ENCODE measurements around the gene FAF1. TPM values are rescaled to one million over a fixed set of nuclear protein-coding genes. Genes with fewer than 3 reads are reported as not detected.
"Not testable (repeated sequence)": the region's sequence is repeated elsewhere in the genome, so short reads cannot be mapped to it uniquely, and the experiment has no call there.

Gene FAF1
- total RNA-seq, 1 donor from 2014 or later, result 54.7 TPM

DNA sequence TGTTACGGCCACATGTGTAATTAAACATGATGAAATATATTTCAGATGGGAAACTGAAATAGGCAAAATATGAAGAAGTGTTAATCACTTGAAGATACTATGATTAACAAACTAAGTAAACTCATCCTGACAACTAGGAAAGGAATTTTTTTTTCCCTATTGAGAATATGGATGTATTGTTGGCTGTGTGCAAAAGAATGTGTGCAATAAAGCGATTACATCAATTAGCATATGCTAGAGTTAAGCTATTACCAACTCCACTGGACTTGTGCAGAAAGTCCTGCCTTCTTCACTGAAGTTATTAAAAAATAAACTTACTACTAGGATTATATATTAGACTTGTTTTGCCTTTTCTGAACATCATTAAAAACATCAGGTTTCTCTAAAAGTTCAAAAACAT, 393.7 kb downstream of the FAF1 start:
- ATAC-seq (no peak), DNase-seq (ENCODE audit: low spot score) (no peak)
- intact Hi-C loops (cut with DNase I), result no loop called here

DNA sequence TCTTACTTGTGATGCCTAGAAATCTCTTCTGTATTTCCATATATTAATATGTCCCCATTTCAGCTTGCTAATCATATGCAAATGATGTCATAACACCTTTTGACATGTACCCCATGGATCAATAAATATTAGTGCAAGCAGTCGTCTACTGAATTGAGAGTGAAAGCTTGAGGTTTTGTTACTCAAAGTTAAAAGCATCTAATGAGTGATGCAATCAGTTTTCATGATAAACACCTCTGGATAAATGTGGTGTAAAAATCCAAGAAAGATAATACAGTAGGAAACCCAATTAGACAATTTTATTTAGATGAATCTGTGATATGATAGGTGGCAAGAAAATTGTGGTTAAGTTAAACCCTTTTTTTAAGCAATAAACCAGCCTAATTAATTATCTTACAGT, 395.6 kb downstream of the FAF1 start:
- DNase-seq (ENCODE audit: low spot score) (no peak), ATAC-seq (no peak)
- intact Hi-C loops (cut with DNase I), result no loop called here

GRCh38 chr1:50562106-50562505, 398.0 kb downstream of the FAF1 start:
- intact Hi-C loops (cut with DNase I), result no loop called here
- DNase-seq (ENCODE audit: low spot score), result no peak
- no peak for ATAC-seq

DNA sequence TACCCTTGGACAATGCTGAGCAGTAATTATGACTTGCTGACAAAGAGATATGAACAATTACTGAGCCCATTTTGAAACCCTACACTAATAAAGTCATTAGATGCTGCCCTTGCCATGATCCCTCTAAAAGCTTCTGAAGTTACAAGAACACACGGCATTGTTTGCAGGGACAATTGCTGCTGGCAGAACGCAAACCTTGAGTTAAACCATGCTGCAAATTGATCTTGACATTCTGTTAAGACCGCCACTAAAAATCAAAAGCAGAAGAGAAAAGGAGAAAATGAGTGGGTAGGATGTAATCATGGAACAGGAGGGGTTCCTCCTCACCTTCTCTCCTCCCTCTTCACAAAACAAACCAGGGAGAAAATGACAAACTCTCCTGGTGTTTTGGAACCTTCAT, 400.6 kb downstream of the FAF1 start:
- ATAC-seq, result no peak
- DNase-seq (ENCODE audit: low spot score), result no peak
- intact Hi-C loops (cut with DNase I), result no loop called here

- DNase-seq (ENCODE audit: low spot score) (no peak), ATAC-seq (no peak)
- intact Hi-C loops (cut with DNase I), result no loop called here
These were observed 406.1 kb downstream of the FAF1 start for GRCh38 chr1:50553921-50554320.

- no peak for ATAC-seq
These were observed 411.8 kb downstream of the FAF1 start for GRCh38 chr1:50548243-50548642.

GRCh38 chr1:50542362-50542761, 417.7 kb downstream of the FAF1 start:
- intact Hi-C loops (cut with DNase I), result no loop called here

More at GRCh38 chr1:50548243-50548642, 411.8 kb downstream of the FAF1 start:
- DNase-seq (ENCODE audit: low spot score), result no peak
- intact Hi-C loops (cut with DNase I), result no loop called here

DNA sequence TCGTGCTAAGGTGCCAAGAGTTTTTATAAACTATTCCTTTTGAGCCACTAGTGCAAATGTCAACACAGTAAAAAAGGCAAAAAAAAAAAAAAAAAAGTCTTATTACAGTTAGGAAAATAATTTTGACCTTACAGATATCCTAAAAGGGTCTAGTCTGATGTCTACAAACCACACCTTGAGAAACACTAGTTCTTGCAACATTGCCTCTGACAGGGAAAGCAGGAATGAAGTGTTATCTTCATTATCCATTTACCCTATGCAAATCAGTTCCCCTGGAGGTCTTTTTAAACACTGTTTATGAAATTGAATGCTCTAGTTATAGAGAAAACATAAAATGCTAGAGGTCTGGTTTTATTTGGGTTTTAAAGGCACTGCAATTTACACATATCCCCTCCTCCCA, 421.6 kb downstream of the FAF1 start:
- DNase-seq (ENCODE audit: low spot score), result no peak
- ATAC-seq, result no peak
- intact Hi-C loops (cut with DNase I), result no loop called here

More at GRCh38 chr1:50542362-50542761, 417.7 kb downstream of the FAF1 start:
- no peak for ATAC-seq
- no peak for DNase-seq (ENCODE audit: low spot score)

DNA sequence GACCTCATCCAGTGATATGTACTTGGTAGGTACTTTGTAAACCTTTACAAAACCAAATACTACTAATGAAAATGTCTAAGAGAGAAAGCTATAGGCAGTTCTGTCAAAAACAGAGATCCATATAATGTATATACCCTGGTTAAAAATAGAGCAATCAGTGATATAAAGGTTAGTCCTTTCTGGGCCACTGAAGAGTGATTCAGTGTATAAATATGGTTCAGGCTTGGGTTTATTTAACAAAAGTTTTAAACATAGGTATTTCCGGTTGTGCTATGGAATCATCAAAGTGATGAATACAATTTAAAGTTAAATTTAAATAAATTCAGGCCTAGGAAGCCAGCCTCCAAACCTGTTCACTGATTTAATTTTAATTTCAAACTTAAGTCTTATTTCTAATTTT, 428.5 kb downstream of the FAF1 start:
- intact Hi-C loops (cut with DNase I), result no loop called here
- DNase-seq (ENCODE audit: low spot score), result no peak
- no peak for ATAC-seq

- no peak for DNase-seq (ENCODE audit: low spot score)
These were observed 429.0 kb downstream of the FAF1 start for GRCh38 chr1:50531027-50531426.

GRCh38 chr1:50529510-50529909, 430.6 kb downstream of the FAF1 start:
- DNase-seq (ENCODE audit: low spot score) (no peak), ATAC-seq (no peak)
- intact Hi-C loops (cut with DNase I), result no loop called here

More at GRCh38 chr1:50531027-50531426, 429.0 kb downstream of the FAF1 start:
- no peak for ATAC-seq
- intact Hi-C loops (cut with DNase I), result no loop called here

- ATAC-seq; intact Hi-C loops (cut with DNase I): not testable (repeated sequence)
These were observed 432.1 kb downstream of the FAF1 start for GRCh38 chr1:50527987-50528320.

DNA sequence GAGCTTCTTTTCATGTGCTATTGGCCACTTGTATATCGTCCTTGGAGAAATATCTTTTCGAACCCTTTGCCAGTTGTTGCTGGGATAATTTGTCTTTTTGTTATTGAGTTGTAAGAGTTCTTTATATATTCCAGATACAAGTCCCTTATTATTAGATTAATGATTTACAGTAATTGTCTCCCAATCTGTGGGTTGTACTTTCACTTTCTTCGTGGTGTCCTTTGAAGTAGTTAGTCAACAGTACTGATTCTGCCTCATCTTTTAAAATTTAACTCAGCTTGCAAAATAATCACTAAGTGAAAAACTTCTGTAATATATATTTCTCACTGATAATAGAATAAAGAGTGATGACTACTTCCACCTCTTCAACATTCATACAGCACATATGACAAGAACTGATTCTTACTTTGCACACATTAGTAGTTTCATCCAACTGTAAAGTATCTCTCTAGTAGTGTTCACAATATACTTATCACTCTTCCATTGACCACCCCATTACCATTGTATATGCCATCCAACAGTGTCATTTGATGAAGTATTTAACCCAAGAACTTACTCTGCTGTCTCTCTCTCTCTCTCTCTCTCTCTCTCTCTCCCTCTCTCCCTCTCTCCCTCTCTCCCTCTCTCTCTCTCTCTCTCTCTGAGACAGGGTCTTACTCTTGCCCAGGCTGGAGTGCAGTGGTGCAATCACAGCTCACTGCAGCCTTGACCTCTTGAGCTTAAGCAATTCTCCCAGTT, 432.6 kb downstream of the FAF1 start:
- intact Hi-C loops (cut with DNase I), result no loop called here
- ATAC-seq (no peak), DNase-seq (ENCODE audit: low spot score) (no peak)

More at GRCh38 chr1:50527987-50528320, 432.1 kb downstream of the FAF1 start:
- not testable (repeated sequence) for DNase-seq (ENCODE audit: low spot score)

GRCh38 chr1:50526431-50526830, 433.6 kb downstream of the FAF1 start:
- ATAC-seq (no peak), DNase-seq (ENCODE audit: low spot score) (no peak)
- intact Hi-C loops (cut with DNase I), result no loop called here

GRCh38 chr1:50523548-50523947, 436.5 kb downstream of the FAF1 start:
- no peak for DNase-seq (ENCODE audit: low spot score)
- intact Hi-C loops (cut with DNase I), result no loop called here
- no peak for ATAC-seq

DNA sequence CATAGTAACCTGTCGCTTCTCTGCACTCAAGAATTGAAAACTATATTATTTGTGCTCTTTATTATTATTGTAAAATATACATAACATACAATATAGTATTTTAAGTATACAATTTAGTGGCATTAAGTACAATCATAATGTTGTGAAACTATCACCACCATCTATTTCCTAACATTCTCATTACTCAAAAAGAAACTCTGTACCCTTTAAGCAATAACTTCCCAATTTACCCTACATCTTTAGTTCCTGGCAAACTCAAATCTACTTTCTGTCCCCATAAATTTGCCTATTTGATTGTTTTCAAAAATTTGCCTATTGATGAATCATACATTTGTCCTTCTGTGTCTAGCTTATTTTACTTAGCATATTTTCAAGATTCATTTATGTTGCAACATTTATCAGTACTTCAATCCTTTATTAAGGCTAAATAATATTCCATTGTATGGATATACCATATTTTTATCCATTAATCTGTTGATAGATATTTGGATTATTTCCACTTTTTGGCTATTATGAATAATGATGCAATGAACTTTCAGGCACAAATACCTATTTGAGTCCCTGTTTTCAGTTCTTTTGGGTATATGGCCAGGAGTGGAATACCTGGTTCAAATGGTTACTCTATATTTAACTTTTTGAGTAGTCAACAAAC, 437.2 kb downstream of the FAF1 start:
- DNase-seq (ENCODE audit: low spot score) (no peak), ATAC-seq (no peak)
- intact Hi-C loops (cut with DNase I), result no loop called here

DNA sequence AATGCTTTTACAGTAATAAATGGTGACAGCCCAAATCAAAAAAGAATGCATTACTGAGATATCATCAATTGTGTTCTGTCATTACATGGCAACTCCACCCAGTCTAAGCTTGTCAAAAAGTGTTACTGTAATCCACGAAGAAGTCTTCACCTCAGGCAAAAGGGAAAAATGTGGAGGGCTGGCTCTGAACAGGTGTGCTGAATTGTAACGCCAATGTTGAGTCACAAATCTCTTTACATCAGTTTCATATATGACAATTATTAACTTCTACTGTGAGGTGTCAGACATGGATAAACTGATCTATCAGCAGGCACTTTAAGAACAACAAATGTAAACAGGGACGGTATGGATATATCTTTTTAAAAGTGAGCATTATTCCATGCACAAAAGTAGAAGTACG, 438.4 kb downstream of the FAF1 start:
- intact Hi-C loops (cut with DNase I), result no loop called here
- no peak for ATAC-seq
- DNase-seq (ENCODE audit: low spot score), result no peak

GRCh38 chr1:50517488-50517887, 442.6 kb downstream of the FAF1 start:
- no peak for DNase-seq (ENCODE audit: low spot score)
- no peak for ATAC-seq
- intact Hi-C loops (cut with DNase I), result no loop called here

- intact Hi-C loops (cut with DNase I), result no loop called here
- DNase-seq (ENCODE audit: low spot score) (no peak), ATAC-seq (no peak)
These were observed 444.0 kb downstream of the FAF1 start for GRCh38 chr1:50516056-50516455.

- intact Hi-C loops (cut with DNase I), result no loop called here
- ATAC-seq (no peak), DNase-seq (ENCODE audit: low spot score) (no peak)
These were observed 452.0 kb downstream of the FAF1 start for GRCh38 chr1:50508040-50508586.

Measured in sciatic nerve (tissue), 2 donors.